ENCODE measurements around the gene SOX6.

The SOX6 gene

DNA sequence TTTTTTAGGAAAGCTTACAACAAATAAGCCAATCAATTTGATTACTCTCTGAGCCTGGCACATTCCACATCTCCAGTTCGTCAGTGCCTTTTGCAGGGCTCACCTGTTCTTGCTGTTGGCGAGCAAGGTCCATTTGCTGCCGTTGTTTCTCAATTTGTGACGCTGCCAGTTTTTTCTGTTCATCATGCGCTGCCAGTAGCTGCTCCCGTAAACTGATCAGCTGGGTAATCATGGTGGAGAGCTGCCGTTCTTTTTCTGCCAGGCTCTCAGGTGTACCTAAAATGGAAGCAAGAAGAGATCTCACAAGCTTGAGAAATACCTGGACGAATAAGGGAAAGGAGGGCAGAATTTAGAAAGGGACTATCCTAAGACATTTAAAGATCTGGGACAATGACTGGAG, 169.7 kb downstream of the SOX6 start:
- DNase-seq (ENCODE audit: low spot score) = no peak

DNA sequence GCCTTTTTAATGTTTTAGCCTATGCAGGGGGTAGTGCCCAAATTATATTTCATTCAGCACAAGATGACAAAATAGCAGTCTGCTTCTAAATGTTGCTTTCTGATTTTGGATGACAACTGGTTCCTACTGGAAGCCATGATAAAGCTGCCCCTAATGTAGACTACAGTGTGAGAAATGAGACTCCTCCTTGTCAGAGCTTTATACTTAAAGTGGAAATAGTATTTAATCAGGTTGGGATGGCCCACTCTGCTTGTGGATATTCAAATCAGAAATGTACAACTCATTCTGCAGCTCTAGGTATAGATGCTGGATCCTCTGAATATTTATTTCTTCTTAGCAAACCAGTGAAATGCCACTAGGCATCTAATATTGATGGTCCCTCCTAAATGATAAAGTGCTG, 171.3 kb downstream of the SOX6 start:
- no peak for DNase-seq (ENCODE audit: low spot score)

DNA sequence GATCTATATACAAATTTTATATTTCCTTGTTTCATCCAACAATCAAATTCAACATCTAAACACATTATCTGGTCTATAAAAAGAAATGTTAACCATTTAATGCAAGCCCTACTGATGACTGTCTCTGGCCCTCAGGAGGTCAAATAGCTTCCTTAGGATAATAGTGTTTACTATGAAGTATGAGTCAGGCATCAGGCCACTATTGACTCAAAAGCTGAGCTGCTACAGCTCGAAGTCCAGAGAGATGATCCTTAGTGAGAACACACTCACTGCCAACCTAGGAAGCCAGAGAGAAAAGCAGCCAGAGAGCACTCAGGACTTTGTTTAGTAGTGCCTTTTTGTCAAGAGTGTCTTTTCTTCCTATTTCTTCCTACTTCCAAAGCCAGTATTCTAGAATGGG, 171.8 kb downstream of the SOX6 start:
- peak; percentile 22 for DNase-seq (ENCODE audit: low spot score)

DNA sequence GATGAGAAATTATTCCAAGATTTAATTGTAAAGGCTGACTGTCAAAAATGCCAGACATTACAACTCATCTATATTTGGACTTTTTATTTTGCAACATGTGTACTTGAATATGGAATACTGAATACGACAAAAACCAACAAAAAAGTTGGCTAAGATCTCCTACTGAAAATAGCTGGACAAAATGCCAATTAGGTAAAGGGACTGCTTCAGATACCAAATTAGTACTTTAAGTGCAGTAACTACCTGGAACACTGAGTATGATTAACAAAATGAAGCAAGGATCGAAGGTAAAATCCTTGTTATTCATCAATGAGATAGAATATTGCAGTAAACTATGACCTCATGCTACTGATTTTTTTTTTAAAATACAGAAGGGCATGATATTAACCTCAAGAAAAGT, 173.8 kb downstream of the SOX6 start:
- no peak for DNase-seq (ENCODE audit: low spot score)

DNA sequence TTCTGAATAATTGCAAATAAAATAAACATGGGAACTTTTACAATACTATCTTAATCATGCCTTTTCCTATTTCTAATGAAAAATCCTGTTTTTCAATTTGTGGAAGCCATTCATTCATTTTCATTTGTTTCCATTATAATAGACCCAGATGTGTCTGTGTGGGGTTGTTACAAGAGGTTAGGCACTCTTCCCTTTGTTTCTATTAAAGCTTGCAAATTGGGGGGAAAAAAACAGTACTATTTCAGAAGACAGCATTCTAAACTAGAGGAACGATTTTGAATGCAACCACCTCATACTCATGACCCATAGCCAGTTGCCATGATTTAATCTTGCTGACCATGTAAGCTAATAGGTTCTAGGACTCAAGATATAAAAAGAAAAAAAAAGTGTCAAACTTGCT, 175.5 kb downstream of the SOX6 start:
- DNase-seq (ENCODE audit: low spot score) = no peak

DNA sequence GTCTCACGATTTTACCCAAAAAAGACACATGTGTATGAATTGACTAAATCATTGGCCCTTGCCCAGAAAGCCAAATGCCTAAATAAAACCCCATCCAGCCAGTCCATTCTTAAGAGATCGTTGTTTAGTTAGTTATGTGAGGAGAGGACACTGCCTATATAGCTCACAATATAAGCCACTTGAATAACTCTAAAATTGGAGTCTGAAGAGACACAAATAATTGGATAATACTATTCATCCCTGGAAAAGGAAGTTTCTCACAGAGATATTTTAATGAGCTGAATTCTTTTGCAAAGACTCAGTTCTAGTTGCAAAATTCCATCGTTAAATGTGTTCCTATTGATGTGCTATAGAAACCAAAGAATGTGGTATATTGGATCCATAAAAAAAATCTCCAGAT, 176.7 kb downstream of the SOX6 start:
- DNase-seq (ENCODE audit: low spot score) = no peak

DNA sequence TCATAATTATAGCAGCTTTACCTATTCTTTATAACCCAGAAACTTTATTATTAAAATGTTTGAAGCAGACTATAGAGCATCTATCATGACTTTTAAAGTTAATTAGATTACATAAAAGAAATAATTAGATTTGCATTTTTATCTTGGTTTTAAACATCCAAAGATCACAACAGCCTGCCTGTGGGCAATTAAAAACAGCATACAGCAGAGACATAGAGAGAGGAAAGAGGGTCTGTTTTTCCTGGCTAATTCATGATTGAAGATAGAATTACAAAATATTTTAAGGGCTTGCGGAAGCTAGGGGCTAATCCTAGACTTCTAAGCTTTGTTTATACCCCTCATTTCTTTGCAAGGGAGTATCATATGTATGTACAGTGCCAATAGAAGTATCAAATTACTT, 178.1 kb downstream of the SOX6 start:
- no peak for DNase-seq (ENCODE audit: low spot score)

DNA sequence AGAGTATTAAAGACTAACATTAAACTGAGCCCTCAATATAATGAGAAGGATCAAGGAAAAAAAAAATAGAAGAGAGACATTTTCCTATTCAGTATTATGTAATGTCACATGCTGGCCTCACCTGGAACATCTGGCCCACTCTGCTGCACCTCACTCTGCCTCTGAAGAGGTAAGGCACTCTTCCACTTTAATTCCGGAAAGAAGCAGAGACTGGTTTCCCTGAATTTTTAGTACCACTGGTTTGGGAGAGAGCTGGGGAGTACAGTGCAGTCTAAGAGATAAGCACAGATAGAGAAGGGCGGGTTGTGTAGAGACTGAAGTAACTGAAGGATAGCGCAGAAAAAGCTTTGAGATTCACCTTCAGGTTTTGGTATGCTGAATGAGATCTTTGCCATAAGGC, 178.7 kb downstream of the SOX6 start:
- no peak for DNase-seq (ENCODE audit: low spot score)

DNA sequence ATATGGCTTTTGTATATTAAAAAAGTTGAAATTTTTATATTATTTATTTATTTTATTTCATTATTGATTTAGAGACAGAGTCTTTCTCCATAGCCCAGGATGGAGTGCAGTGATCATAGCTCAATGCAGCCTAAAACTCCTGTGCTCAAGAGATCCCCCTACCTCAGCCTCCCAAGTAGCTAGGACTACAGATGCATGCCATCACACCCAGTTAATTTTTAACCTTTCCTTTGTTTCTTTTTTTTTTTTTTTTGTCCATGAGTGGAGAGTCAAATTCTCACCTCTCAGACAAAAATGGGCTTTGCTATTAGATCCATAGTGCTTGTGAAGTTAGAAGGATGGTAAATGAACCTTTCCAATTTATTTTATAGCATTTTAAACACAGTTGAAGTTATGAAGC, 182.5 kb downstream of the SOX6 start:
- no peak for DNase-seq (ENCODE audit: low spot score)

DNA sequence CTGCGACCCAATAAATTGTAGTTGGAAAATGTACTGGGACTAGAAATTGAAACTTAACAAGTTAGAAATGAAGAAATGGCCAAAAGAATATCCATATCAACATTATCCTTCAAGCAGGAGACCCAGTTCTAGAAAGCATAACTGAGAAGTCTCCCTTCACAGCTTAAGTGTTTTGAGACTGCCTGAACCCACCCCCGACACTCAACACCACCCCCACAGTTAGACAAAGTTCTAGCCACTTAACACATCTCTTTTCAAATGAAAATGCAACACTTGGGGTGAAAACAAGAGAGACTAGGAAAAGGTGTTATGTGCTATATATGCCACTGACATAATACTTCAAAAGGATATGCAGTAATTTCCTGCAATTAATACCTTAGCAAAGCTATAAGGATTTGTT, 184.5 kb downstream of the SOX6 start:
- DNase-seq (ENCODE audit: low spot score) = no peak

DNA sequence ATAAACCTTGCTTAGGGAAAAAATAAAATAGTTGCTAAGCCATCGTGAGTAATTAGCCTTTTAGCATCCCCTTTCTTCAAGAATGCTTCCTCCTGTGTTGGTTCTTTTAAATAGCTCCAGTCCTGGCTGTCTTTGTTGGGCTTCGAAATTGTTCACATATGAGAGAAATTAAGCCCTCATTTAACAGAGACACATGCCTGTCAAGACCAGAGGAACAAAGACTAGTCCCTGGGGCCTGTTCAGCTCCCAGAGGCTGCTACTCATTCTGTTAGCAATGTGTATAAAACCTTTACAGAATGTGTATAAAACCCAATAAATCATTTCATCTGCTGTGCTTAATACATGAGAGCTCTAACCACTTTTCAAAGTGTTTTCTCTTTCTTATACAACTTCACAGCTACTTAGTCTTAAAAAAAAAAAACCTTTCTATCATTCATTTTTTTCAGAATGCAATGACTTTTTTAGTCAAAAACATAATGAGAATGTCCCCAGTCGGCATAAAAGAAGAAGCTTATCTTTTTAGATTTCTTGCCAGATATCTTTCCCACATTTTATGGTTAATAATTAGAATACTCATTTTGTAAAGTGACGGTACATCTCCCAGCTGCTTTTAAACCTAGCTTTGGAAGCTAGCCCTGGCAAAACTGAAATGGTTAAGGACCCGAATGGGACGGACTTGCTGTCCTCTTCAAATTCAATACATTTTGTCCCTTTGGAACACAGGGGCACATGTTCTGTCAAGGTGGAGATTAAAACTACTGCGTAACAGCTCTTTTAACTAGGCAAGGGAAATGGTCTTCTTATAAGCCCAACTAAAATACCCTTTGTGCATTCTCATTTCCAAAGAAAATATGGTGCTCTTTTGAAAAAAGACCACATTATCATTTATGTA, 186.1 kb downstream of the SOX6 start:
- no peak for DNase-seq (ENCODE audit: low spot score)

DNA sequence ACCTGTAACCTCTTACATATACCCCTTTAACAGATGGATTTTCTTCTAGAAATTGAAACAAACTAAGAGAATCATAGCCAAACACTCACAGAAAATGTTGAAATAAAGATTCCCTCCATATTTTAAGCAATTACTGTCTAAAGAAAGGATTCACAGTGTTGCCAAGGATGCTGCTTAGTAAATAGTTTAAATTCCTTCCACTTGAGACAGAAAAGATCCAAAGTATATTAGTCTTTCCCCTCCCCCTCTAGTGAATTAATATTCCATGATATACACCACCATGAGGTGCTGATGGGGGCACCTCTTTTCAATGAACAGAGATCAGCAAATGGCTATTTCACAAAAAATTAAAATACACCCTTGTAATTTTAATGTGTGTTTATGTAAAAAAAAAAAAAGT, 186.8 kb downstream of the SOX6 start:
- DNase-seq (ENCODE audit: low spot score) = no peak

DNA sequence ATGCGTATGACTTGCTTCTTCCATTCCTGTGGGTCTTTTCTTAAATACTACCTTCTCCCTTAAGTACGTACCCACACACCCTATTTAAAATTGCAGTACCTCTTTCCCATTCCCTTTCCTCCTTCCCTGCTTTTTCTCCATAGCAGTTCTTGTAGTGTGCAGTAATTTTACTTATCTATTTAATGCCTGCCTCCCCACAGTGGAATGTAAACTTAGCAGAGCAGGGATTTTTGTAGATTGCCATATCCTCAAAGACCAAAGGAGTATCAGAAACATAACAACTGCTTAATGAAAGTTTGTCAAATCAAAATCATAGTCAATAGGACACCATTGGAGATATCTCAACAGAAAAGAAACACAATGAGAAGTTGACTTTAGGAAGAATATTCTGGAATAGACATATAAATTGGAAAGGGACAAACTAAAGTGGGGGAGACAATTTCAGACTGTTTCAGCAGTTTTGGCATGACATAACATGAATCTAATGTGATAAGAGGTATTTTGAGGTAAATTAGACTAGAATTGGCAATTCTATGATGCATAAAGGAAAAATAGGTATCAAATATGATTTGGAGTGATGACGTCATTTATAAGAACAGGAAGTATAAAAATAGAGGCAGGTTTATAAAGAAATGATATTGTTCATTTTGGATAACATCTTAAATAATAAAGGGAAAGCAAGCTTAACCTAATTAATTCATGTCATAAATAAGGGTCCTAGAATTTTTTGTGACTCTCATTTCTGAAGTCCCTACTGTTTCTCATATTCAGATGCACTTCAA, 188.4 kb downstream of the SOX6 start:
- no peak for DNase-seq (ENCODE audit: low spot score)

DNA sequence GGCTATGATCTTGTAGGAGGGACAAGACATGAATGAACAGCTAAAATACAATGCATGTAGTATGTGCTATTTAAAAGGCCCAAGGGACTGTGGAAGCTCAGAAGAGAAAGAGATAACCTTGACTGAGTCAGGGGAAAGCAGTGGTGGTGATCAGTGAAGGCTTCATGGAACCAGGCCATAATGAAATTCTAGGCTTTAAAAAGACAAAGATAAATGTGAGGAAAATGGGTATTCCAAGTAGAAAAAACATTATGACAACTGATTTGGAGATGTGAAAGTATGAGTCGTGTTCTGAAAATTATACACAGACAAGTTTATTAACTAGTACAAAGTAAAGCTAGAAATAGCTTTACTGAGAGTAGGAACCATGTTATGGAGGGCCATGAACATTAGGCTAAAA, 189.8 kb downstream of the SOX6 start:
- DNase-seq (ENCODE audit: low spot score) = no peak

DNA sequence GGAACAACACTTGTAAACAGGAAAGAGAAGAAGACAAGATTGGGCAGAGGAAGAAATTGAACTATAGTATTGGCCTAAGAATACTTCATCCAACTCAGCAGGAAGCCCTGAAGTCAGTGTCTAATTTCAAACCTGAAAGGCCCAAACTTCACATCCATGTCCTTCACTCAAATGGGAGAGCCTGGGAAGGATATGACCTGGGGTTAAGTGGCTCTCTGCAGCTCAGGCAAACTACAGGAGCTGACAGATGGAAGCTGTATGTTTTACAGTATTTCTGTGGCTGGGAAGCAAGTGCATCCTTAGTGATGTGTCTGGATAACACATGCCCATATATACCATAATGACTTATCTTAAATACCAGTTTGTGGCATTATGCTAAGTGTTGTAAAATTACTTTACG, 196.2 kb downstream of the SOX6 start:
- no peak for DNase-seq (ENCODE audit: low spot score)

DNA sequence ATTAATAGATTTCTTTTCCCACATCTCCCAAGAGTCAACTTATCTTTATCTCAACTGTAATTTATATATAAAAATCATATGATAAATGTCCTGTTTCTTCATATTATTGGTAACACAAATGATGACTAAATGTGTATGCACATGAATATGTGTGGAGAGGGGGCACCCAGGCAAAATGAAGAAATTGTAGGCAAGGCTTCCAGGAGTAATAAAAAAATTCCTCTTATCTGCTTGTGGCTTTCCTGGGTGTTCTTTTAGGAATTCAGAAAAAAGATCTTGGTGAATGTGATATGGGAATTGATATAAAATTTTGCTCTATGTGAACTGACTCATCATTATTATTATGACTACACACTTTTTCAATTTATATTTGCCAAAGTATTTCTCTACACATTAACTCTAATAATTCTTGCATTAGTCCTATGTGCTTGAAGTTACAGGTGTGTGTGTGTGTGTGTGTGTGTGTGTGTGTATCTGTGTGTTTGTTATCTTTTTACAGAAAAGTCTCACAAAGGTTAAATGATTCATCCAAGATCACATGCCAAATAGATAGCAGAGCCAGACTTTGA, 197.8 kb downstream of the SOX6 start:
- no peak for DNase-seq (ENCODE audit: low spot score)

DNA sequence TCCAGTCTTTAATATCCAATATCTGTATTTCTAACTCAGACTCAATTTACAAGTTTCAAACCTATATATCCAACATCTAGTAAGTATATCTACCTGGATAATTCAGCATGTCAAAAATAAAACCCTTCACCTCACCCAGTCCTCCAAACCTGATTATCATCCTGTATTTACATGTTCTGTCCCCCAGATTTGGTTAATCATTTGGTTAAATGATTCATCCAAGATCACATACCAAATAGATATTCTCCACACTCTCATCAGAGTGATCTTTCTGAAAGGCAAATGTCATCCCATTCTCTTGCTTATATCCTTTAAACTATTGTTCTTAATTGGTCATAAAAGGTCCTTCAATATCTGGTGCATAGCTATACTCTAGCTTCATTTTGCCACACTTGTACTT, 199.0 kb downstream of the SOX6 start:
- DNase-seq (ENCODE audit: low spot score) = no peak

DNA sequence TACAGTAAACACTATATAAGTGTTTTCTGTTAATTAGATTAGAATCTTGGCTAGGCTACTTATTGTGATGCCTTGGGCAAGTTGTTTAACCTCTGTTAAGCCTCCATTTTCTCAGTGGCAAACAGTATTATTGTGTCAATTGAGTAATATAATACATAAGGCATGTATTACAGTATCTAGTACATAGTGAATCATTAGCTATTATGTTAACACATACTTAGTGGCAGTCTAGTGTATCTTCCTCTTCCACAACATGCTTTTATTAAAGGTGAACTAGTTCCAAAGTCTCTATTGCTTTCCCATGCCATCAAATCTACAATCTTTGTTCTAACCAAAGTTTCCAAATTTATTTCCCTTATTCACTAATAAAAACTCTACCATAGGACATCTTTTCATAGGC, 200.9 kb downstream of the SOX6 start:
- no peak for DNase-seq (ENCODE audit: low spot score)

DNA sequence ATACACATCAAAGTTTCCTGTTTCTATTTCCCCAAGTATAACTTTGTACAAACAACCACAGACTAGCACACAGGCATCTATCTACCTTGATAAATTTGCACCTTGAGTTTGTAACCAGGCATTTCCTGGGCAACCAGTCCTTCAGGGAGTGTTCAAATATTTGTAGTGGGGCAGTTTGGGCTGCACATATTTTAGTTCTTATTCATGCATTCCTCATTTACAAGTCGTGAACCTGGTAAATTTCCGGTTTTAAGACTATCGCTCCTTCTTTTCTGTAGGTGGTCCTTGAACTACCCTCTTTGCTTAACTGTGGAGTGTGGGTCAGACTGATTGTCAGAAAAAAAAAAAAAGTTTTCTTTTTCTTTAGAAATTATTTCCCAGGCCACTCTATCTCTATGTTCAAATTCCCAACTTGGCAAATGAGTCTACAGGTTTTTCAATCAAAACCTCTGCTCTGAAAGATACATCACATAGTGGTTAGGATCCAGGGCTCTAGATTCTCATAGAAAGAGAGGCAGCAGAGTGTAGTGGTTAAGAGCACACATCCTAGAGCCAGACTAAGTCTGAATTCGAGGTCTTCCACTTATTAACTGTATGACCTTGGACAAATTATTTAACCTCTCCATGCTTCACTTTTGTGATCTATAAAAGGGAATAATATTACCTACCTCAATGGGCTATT, 201.5 kb downstream of the SOX6 start:
- no peak for DNase-seq (ENCODE audit: low spot score)

DNA sequence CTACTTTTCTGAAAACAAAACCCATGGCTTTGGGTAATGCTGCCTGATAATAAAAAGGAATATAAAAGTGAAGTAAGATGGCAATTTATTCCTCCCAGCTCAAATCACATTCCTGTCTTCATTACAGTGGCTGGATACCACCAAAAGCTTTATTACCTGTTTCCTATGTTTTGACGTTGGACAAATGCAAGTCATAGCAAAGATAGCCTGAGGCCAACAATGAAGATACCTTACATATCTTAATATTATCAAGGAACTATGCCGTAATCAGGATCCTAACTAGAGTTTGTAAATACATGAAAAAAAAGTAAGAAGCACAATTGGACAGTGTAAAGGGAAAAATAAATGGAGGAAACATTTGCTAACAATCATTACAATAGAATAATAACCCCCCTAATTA, 202.4 kb downstream of the SOX6 start:
- no peak for DNase-seq (ENCODE audit: low spot score)

DNA sequence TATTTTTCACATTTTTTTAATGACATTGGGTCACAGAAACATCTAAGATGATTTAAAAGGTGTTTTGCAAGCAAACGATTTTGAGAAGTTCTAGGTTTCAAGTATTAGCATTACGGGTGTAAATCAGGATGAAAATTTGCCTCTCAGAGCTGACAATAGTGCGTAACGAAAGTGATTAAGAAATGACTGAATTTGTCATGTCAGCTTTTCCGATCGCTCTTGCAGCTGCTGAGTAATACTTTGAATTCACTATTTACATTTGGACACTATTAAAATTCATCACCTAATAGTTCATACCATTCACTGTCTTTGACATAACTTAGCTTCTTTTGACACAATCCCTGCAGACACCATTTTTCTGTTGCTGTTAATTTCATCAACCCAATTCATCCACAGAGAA, 205.2 kb downstream of the SOX6 start:
- no peak for DNase-seq (ENCODE audit: low spot score)

DNA sequence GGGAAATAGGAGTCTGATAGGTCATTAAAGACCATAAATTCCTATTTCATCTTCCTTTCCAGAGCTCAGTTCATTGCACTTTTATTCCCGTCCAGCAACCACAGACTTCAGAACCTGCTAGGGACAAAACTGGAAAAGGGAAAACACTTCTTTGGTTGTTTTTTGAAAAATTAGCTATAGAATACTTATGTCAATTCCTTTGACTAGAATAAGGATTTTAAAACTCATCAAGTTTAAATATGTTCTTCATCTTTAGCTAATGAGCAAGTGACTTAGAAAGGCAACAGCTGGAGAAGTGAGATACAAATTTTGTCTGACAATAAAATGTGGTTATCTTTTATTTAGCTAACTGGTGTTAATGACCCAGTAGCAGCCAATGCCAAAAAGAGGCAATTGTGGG, 206.9 kb downstream of the SOX6 start:
- DNase-seq (ENCODE audit: low spot score) = no peak
